Measurements from ENCODE around the gene ANXA6. TPM values are rescaled to one million over a fixed set of nuclear protein-coding genes. Genes with fewer than 3 reads are reported as not detected.
"Not testable (repeated sequence)": the region's sequence is repeated elsewhere in the genome, so short reads cannot be mapped to it uniquely, and the experiment has no call there.

The ANXA6 gene
- polyA plus RNA-seq, 1 donor: 325 TPM

DNA sequence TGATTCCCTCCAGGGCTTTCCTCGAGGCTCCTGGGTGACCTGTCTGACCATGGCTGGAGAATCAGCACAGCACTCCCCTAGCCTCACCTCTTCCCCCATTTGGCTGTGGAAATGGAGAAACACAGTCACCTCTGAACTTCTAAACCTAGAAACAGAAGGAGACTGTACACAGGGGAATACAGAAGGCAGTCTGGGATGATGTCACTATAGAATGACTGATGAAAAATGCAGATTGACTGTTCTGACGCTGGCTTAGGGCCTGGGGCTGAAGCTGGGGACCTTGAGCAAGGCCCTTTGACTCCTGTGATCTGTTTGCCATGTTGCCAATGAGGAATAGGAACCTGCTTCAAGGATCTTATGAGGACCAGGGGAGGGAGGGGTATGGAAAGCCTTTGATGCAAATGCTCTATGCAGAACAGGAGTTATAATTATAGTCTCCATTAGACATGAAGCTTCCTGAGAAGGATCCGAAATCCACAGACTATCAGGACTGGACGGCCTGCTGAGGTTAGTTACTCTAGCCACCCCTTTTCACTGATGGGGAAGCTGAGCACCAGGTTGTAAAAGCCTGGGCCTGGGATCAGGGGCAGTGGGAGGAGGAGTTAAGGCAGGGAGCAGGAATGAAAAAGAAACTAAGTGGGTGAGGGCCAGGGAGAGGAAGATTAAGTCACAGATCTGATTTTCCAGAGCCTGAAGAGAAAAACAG lies 24.4 kb upstream of the ANXA6 start:
- no peak for DNase-seq (ENCODE audit: low read depth)

DNA sequence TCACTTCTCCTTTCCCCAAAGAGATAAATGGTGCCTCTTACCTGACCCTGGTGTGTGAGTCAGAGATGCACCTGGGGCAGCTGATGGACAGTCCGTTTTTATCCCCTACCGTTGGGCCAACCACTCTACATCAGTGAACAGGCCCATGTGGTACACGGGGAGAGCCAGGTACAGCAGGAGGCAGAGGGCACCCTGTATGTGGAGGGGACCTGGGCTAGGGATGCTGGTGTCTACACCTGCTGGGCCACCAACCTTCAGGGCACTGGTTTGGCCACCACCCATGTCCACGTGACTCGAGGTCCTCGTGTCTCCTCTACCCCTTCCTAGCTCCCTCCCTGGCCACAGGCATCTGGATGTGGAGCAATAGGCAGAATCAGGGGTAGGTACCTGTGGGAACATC lies 22.7 kb upstream of the ANXA6 start:
- no peak for DNase-seq (ENCODE audit: low read depth)

DNA sequence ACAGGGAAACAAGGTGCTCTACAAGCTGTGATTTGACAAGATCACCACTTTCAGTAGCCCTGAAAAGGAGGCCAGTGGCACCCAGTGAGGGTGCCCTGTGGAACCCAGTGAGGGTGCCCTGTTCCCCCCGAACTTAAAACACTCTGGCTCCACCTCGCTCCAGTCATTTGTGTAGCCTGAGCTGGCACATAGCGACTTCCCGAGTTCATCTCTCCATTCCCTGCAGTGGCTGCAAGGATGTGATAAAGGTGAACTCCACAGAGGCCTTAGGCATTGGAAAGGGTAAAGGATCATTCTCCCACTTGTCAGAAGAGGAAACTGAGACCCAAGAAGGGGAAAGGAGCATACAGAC lies 21.9 kb upstream of the ANXA6 start:
- no peak for DNase-seq (ENCODE audit: low read depth)

DNA sequence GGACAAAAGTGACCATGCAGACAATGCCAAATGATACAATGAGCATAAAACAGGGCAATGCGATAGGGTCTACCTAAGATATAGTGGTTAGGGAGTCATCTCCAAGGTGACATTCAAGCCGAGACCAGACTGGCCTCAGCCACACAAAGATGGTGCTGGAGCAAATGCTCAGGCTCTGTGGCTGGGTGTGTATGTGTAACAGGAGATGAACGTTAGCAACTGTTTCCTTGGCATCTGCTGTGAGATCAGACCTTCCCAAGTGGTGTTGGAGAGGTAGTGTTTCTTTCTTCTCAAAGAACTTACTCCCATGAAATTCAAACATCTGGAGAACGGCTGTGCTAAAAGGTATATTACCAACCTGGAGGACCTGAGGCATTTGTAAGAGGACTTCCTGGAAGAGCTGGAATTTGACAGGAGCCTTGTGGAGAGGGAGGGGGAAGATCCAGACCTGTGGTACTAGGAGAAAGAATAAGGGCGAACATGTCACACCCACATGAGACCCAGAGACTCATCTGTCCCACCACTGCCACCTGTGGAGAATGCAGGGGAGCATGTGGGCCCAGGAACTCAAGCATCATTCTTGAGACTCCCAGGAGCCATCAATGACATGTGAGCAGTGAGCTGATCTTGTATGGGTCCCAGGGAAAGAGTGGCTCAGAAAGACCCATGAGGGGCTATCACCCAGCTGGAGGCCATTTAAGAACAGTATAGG lies 21.4 kb upstream of the ANXA6 start:
- DNase-seq (ENCODE audit: low read depth): no peak

DNA sequence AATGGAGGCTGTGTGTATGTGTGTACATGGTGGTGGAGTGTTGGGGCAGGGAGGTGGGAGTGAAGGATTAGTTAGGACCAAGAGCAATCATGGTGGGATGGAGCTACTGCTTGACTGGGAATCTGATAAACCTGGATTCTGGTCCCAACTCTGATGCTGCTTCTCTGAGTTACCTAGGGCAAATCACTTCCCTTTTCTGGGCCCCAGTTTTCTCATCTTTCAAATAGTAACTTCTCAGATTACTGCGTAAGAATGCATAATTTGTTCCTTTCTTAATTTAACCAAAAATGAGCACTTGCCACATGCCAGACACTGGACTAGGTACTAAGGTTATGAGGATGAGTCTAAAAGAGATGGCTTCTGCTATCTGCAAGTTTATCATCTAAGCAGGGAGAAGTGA lies 20.8 kb upstream of the ANXA6 start:
- no peak for DNase-seq (ENCODE audit: low read depth)

DNA sequence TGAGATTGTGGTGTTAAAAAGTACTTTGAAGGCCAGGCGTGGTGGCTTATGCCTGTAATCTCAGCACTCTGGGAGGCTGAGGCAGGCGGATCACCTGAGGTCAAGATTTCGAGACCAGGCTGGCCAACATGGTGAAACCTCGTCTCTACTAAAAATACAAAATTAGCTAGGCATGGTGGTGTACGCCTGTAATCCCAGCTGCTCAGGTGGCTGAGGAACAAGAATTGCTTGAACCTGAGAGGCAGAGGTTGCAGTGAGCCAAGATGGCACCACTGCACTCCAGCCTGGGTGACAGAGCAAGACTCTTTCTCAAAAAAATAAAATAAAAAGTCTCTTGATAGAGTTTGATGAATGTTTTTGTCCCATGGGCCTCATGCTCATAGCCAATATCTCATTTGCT lies 18.7 kb upstream of the ANXA6 start:
- not testable (repeated sequence) for DNase-seq (ENCODE audit: low read depth)

DNA sequence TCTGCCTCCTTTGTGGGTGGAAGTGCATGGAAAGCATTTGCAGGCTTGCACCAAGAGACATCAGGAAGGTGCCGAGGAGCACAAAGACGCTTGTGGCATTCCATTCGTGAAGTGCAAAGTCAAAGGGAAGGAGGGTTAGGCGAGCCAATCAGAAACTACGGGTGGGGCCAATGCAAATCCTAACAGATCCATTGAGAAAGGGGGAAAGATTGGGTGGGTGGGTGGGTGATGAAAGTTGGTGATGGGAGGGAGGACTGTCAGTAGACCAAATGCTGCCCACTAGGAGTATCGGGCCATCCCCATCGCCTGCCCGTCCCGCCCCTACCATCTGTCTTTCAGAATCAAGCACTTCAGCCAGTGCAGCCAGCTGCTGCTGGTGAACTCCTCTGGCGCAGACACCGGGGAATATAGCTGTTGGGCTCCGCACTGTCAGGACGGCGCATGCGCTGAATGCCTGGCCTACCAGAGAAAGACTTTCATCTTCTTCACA lies 17.1 kb upstream of the ANXA6 start:
- no peak for DNase-seq (ENCODE audit: low read depth)

DNA sequence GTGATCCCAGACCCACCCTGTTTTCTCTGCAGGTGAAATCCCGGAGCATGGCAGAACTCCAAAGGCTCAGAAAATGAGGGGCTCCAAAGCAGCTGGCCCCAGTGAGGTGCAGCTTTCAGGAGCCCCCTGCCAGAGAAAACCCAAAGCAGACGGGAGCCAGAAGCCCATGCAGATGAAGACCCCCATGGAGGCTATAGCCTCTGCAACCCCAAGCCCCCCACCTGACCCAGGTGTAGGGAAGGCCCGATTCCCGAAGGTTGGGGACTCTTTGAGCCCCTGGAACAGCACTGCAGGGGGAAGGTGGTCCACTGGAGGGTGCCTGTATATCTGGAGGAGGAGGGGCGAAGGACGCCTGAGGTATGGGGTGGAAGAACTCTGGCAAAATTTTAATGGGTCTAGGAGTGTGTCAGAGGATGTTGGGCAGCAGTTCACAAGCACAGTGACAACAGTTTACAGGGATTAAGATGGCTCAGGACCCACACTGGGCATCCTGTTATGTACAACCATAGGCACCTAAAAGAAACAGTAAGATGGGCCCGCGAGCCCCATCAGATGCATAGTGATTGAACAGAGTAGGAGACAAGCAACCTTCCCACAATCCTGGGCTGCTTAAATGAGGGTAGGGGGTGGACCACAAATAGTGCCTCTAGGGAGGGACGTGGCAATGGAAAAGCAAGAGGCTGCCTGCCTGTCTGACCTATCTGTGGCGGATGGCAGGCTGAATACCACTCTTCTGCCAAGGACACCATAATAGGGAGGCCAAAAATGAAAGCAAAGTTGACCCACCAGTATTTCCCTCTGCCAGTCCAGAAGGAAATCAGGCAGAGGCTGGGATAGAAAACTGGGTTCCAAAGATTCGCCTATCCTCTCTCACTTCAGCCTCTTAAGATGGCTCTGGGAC lies 16.4 kb upstream of the ANXA6 start:
- DNase-seq (ENCODE audit: low read depth): no peak

DNA sequence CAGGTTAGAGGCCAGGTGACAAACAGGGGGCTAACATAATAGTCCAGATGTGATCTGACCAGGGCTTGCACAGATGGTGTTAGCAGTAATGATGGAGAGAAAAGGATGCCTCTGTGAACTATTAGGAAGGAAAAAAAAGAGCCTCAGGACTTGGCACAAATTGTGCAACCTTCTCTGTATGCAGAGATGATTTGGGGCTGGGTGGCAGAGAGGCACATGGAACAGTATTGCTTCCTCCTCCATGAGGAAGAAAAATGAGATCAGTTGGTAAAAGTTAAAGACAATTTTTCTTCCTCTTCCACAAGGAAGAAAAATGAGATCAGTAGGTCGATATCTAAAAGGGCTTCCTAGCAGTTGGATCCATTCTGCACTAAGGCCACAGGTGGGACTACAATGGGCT lies 13.9 kb upstream of the ANXA6 start:
- DNase-seq (ENCODE audit: low read depth): no peak

DNA sequence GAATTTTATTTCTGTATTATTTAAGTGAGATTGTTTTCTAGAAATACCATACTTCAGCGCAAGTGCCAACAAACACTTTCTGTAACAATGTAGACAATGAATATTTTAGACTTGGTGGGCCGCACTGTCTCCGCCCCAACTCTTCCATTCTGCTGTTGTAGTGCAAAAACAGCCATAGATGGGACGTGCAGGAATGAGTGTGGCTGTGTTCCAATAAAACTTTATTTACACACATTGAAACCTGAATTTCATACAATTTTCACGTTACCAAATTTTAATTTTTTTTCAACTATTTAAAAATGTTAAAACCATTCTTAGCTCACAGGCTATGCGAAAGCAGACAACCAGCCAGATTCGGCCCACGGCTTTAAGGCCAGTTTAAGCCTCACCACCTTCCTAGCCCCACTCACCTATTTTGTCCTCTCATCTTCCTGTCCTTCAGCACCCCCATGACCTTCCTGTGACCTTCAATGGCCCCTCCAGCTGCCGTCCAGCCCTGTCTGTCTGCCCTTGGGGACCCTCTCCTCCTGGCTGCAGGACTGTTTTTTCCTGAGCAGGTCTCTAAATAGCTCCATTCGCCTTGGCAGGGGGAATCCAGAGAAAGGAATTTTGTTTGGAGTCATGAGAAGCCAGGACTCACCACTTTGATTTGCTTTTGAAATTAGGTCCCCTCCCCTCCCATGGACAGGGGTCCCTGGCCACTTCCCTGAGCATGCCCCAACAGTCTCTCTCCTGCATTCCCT lies 11.2 kb upstream of the ANXA6 start:
- no peak for DNase-seq (ENCODE audit: low read depth)

DNA sequence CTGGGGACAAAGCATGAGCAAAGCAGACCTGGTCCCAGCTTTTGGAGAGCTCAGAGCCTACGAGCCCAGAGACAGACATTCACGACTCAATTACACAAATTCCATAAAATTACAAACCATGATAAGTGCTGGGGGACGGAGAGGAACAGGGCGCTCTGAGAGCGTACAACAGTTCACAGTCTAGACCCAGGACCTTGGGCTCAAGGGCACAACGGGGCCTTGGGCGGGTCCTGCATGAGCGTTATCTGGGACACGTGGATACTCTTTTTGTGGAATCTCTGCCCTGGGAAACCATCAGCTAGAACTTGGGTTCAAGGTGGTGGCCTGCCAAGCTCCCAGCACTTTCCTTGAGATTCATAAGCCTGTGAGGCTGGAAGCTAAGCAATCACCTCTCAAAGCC lies 9.4 kb upstream of the ANXA6 start:
- DNase-seq (ENCODE audit: low read depth): no peak

DNA sequence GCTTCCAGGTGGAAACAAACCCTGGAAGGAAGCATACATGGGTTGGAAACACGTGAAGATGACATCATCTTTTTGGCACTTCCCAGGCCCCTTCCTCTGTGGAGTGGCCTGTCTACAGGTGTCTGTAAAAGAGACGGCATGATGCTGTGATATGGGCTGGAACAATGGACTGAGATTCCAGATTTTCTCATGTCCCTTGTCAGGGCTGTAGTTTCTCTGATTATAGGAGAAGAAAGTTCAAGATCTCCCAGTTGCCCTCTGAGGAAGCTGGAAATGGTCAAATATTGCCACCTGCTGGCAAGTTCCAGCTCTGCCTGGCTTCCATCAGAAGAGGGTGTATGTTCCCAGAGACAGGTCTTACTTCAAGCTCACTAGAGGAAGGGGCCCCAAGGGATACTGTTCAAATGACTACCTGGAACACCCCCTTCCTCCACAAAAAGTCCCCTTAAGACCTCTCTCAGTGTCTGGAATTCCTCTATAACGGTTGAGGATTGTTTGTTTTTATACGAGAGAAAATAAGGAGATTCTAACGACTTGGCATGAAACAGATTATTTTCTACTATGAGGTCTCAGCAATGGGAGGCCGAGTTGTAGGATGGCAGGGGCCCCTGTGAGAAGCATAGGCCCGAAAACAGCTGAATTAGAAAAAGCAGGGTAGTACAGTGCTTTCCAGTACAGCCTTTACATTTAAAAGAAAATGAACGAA lies 7.3 kb upstream of the ANXA6 start:
- DNase-seq (ENCODE audit: low read depth): no peak

DNA sequence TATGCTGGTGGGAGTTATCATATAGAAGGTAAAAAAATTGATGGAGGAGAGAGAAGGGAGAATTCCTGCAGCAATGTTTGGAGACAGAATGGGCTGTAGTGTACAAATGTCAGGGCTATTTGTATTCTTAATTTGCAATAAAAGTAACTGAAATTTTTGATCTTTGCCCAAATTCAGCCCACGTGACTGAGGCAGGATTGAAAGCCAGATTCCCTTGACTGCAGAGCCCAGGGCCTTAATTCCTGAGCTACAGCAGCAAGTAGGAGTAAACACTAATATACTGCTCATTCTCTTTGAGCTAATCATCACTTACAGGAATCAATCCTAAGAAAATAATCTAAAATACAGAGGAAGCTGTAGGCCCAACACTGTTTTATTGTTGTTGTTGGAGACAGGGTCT lies 5.2 kb upstream of the ANXA6 start:
- no peak for DNase-seq (ENCODE audit: low read depth)

DNA sequence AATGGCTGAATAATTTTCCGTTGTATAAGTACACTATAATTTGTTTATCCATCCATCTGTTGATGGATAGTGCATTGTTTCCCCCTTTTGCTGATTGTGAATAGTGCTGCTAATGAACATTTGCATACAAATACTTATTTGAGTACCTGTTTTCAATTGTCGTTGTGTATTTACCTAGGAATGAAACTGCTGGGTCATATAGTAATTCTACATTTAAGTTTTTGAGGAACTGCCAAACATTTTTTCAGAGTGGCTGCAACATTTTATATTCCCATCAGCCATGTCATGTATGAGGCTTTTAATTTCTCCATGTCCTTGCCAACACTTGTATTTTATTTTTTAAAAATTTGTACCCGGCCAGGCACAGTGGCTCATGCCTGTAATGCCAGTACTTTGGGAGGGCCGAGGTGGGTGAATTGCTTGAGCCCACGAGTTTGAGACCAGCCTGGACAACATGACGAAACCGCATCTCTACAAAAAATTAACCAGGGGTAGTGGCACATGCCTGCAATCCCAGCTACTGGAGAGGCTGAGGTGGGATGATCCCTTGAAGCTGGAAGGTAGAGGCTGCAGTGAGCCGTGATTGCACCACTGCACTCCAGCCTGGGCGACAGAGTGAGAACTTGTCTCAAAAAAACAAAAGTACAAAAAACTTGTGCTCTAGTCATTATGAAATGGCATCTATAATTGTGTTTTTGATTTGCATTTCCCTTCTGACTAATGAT lies 2.2 kb upstream of the ANXA6 start:
- DNase-seq (ENCODE audit: low read depth): no peak

DNA sequence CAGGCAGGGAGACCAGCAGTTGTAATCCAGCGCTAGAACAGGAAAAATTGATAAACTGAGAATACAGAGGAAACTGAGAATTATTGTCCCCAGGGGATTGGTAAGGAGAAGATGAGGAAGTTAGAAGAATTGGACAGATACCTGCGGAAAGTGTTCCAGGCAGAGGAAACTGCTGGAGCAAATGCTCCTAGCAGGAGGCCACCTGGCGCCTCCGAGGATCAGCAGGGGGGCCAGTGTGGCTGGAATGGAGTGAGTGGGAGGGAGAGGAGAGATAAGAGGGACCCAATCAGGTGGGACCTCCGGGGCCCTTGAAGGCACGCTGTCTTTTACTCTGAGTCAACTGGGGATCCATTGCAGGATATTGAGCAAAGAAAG lies 695 bp upstream of the ANXA6 start:
- DNase-seq (ENCODE audit: low read depth): no peak

DNA sequence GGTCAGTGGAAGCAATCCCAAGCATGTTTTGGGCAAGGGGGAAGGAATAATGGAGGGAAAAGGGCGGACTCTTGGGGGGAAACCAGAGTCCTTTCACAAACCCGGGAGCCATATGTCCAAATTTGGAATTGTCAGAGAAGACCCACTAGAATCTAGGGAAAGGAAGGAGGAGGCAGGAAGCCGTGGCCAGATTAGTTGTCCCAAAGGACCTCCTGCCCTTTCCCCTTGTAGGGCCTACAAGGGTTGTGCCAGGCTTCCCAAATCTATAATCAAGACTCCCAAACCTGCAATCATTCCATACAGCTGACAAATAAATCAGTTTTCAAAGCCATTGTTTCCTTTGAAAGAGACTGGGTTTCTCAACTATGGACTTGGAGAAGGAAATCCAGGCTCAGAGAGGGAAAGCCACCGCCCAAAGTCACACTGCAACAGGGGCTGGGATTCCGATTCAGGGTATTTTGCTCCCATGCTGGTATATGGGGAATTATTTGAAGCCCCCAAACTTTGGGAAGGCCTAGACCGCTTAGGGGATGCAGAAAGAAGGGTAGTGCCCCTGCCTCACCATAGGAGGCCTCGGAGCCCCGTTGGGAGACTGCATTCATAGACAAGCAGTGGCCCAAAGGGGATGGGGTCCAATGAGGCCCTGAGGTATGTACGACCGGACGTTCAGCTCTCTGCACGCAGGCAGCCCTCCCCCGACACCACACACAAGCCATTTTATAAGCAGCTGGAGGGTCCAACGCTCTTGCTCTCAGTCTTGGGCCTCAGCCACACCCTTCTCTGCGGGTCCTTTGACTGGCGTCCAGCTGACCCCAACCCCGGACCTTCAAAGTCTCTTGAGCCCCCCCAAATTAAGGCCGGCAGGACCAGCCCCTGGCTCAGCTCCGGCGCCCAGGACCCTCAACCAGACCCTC lies 815 bp downstream of the ANXA6 start:
- no peak for DNase-seq (ENCODE audit: low read depth)

DNA sequence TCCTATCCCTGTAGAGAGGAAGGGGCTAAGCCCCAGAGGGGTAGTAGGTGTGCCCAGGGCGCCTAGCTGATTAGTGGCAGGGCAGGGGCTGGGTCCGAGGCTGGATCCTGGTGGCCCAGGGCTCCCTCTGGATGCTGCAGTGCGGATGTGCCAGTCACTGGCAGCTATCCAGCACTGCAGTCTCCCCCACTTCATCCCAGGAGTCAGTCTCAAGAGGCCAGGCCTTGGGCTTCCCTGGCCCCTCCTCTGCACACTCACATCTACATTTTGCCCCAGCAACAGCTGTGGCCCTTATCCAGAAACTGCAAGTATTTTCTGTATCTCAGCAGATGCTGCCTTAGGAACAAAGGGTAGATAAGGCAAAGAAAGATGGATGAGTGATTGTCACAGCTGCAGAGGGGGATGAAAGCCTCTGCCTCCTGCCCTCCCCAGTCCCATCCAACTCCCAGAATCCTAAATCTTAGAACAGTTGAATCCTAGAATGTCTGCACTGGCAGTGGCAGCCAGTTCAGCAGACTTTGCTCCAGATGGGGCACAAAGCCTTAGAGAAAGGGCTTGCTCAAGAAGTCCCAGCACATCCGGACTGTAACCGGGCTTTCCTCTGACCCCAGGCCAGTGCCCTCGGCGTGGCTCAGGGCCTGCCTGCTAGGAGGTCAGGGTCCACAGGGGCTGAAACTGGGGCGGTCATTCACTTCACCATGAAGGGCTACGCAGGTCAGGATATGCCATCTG lies 1.6 kb downstream of the ANXA6 start:
- DNase-seq (ENCODE audit: low read depth): no peak

DNA sequence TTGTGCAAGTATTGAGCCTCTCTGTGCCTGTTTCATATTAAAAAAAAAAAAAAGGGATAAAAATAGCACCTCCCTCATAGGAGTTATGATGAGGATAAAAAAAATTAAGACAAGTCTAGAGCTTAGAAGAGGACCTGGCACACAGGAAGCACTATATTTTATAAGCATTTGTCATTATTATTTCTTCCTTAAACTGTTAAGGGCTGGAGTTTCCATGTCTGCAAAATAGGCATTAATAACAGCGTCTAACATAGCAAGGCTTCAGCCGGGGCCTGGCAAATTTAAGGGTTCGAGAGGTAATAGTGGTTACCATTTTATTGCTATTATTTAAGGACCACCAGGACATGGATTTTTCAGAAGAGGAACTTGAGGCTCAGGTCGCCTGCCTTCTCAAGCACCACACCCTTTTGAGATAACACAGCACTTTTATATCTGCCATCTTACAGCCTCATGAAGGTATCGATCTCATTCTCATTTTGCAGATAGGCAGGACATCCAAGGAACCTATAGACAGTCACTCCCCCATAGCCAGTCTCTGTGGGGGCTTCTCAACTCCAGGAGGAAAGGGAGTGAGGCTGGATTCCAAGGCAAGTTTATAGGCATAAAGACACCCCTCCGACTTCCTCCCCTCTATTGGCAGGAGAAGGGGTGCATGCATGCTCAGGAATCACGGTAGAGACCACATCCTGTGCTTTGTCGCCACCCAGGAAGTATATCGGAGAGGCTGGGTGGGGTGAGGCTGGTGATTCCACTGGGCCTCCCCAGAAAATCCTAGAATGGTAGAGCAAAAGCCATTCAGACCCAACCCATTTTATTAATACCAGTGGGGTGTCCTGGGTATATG lies 2.4 kb downstream of the ANXA6 start:
- no peak for DNase-seq (ENCODE audit: low read depth)

Measured in forelimb muscle (tissue), 1 donor.